ENCODE measurements around the gene LRRC32. TPM values are rescaled to one million over a fixed set of nuclear protein-coding genes. Genes with fewer than 3 reads are reported as not detected.

LRRC32 gene
- total RNA-seq, 3 donors from 2014 or later = 10.4 to 20.3 (median 18.6) TPM

DNA sequence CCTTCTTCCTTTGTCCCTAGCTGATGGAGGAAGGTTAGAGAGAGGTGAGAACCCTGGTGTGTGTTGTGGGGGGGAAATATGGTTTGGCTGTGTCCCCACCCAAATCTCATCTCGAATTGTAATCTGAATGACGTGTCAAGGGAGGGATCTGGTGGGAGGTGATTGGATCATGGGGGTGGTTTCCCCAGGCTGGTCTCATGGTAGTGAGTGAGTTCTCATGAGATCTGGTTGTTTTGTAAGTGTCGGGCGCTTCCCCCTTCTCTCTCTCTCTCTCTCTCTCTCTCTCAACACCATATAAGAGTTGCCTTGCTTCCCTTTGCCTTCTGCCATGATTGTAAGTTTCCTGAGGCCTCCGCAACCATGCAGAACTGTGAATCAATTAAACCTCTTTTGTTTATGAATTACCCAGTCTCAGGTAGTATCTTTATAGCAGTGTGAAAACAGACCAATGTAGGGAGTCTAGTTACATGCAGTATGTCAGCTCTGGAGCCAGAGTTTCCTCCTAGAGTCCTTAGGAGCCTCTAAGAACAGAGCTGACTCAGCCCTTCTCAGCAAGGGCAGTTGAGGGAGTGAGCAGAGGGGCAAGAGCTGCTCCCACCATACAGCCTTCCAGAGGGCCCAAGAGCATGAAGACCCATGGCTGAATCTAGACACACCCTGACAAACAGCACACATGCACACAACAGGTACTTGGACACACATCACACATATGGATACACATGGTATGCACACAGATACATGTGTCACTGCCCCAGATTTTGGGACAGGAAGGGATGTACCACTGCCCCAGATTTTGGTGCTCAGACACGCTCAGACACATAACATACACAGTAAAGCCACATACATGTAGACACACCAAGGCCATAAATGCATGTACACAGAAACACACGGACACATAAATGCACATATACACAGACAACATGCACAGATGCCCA lies 12.9 kb upstream of the LRRC32 start:
- no peaks in the 10 kb centered on the region for H3K4me1 ChIP-seq (ENCODE audit: low read depth)
- DNase-seq (peak in 1 of 3 donors; percentile 5), ATAC-seq (no peak)
- intact Hi-C loops (cut with DNase I, micrococcal nuclease) = loop anchor here in 1 of 2 donors (10.0 kb wide), 1 partner anchor 129 kb away; no protein-coding TSS in a partner anchor
- TF ChIP-seq, protein P1, sequence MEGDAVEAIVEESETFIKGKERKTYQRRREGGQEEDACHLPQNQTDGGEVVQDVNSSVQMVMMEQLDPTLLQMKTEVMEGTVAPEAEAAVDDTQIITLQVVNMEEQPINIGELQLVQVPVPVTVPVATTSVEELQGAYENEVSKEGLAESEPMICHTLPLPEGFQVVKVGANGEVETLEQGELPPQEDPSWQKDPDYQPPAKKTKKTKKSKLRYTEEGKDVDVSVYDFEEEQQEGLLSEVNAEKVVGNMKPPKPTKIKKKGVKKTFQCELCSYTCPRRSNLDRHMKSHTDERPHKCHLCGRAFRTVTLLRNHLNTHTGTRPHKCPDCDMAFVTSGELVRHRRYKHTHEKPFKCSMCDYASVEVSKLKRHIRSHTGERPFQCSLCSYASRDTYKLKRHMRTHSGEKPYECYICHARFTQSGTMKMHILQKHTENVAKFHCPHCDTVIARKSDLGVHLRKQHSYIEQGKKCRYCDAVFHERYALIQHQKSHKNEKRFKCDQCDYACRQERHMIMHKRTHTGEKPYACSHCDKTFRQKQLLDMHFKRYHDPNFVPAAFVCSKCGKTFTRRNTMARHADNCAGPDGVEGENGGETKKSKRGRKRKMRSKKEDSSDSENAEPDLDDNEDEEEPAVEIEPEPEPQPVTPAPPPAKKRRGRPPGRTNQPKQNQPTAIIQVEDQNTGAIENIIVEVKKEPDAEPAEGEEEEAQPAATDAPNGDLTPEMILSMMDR (IDR thresholded peaks at IDR 0.05) = no peak
- no peaks in the 10 kb centered on the region for H3K36me3 ChIP-seq (ENCODE audit: low read depth)
- no peaks in the 10 kb centered on the region for H3K9me3 ChIP-seq
- H3K4me3 ChIP-seq = no peak overlapping the region

- DNase-seq (no peak), ATAC-seq (no peak)
- no peaks in the 10 kb centered on the region for H3K9me3 ChIP-seq
- no peaks in the 10 kb centered on the region for H3K4me1 ChIP-seq (ENCODE audit: low read depth)
- intact Hi-C loops (cut with DNase I, micrococcal nuclease) = loop anchor here in 1 of 2 donors (10.0 kb wide), 1 partner anchor 128 kb away; no protein-coding TSS in a partner anchor
- TF ChIP-seq, protein P1 (IDR thresholded peaks at IDR 0.05) = no peak
- H3K36me3 ChIP-seq (ENCODE audit: low read depth) = no peaks in the 10 kb centered on the region
- H3K4me3 ChIP-seq = no peak overlapping the region
Measured at GRCh38 chr11:76682684-76683083, 12.1 kb upstream of the LRRC32 start.

- no peaks in the 10 kb centered on the region for H3K4me1 ChIP-seq (ENCODE audit: low read depth)
- H3K36me3 ChIP-seq (ENCODE audit: low read depth) = no peaks in the 10 kb centered on the region
- no peaks in the 10 kb centered on the region for H3K9me3 ChIP-seq
- ATAC-seq (no peak), DNase-seq (no peak)
- TF ChIP-seq, protein P1 (IDR thresholded peaks at IDR 0.05) = no peak
- no peak overlapping the region for H3K4me3 ChIP-seq
- intact Hi-C loops (cut with DNase I, micrococcal nuclease) = loop anchor here in 1 of 2 donors (10.0 kb wide), 1 partner anchor 127 kb away; no protein-coding TSS in a partner anchor
Measured at GRCh38 chr11:76682106-76682505, 11.6 kb upstream of the LRRC32 start.

GRCh38 chr11:76680518-76681425 lies 10.2 kb upstream of the LRRC32 start:
- DNase-seq (peak in 2 of 3 donors; percentile 76 to 79), ATAC-seq (peak; percentile 79)
- Histone ChIP-seq H3K36me3 (ENCODE audit: low read depth) (no peaks in the 10 kb centered on the region), H3K4me1 (ENCODE audit: low read depth) (no peaks in the 10 kb centered on the region), H3K9me3 (no peaks in the 10 kb centered on the region), H3K4me3 (no peak overlapping the region)
- TF ChIP-seq, protein P1 (IDR thresholded peaks at IDR 0.05) = peak; percentile 56
- intact Hi-C loops (cut with DNase I, micrococcal nuclease) = loop anchor here in 1 of 2 donors (10.0 kb wide), 1 partner anchor 126 kb away; no protein-coding TSS in a partner anchor

DNA sequence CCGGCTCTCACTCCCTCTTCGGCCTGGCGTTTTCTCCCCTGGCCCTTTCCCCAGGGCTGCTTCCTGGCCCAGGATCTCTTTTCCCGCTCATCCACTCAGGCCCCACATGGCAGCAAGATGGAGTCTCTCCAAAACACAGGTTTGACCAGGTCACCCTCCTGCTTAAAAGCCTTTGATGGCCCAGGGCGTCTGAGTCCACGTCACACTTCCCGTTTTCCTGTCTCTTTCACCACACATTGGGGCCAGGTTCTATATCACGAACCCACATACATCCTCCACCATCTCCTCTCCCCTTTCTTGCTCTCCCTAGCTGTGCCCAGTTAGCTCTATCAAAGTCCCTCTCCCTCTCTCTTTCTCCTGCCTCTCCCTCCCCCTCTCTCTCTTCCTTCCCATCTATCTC lies 7.8 kb upstream of the LRRC32 start:
- H3K36me3 ChIP-seq (ENCODE audit: low read depth) = no peaks in the 10 kb centered on the region
- H3K4me3 ChIP-seq = no peak overlapping the region
- H3K4me1 ChIP-seq (ENCODE audit: low read depth) = no peaks in the 10 kb centered on the region
- TF ChIP-seq, protein P1 (IDR thresholded peaks at IDR 0.05) = no peak
- ATAC-seq (no peak), DNase-seq (no peak)
- no peaks in the 10 kb centered on the region for H3K9me3 ChIP-seq
- intact Hi-C loops (cut with DNase I, micrococcal nuclease) = no loop called here
